HEK293 (cell line): Measurements from ENCODE around the gene CCM2L.

ENCODE experiments used
- CTCF ChIA-PET: fragments of 350-600 bp; formaldehyde crosslinking; extraction: SDS; loops from one replicate; lab custom pipeline; 2021; ENCODE audit warnings: antibody characterized with exemption; lab: Yijun Ruan, JAX
- POLR2A ChIA-PET: fragments of 300-600 bp; formaldehyde crosslinking; extraction: SDS; loops from one replicate; lab custom pipeline; 2020; ENCODE audit warnings: antibody characterized with exemption, inconsistent platforms; lab: Yijun Ruan, JAX
- H3K27ac ChIP-seq: fragments of 200-500 bp; sonication (Bioruptor generic); 2 replicates; pipeline ENCODE4 v1.5.1; 2014; ENCODE audit warnings: low read depth, low read length, control low read depth, inconsistent platforms; ENCODE audit errors: extremely low read depth
- H3K36me3 ChIP-seq, 2 experiments: fragments of 200-500 bp in 1 of 2; sonication (Bioruptor generic) in 1 of 2; 1 replicate in 1 of 2; 2 replicates in 1 of 2; pipeline ENCODE4 v1.5.1; 2014 to 2017; ENCODE audit warnings: inconsistent platforms in 2 of 2, low read length in 2 of 2; ENCODE audit not compliant: control insufficient read depth in 2 of 2, insufficient read depth in 1 of 2
- H3K4me1 ChIP-seq: fragments of 200-500 bp; sonication (Bioruptor generic); 2 replicates; pipeline ENCODE4 v1.5.1; 2014; ENCODE audit warnings: mild to moderate bottlenecking, low read length, inconsistent platforms; ENCODE audit not compliant: control insufficient read depth, insufficient read depth
- H3K4me3 ChIP-seq: 2 replicates; pipeline ENCODE4 v1.5.1; 2011; ENCODE audit warnings: low read depth, mild to moderate bottlenecking, control low read depth, low read length, moderate library complexity
- H3K9me3 ChIP-seq: fragments of 200-500 bp; sonication (Bioruptor generic); 2 replicates; pipeline ENCODE4 v1.5.1; 2014; ENCODE audit warnings: low read depth, low read length, inconsistent platforms; ENCODE audit not compliant: control insufficient read depth, insufficient read depth
- GLIS1 ChIP-seq: fragments of 450-650 bp; formaldehyde crosslinking; IDR thresholded peaks from 2 replicates; pipeline ENCODE4 v1.5.1; 2016; ENCODE audit warnings: missing biosample characterization, missing genetic modification characterization
- MZF1 ChIP-seq: fragments of 450-650 bp; formaldehyde crosslinking; IDR thresholded peaks from 2 replicates; pipeline ENCODE4 v1.5.1; 2017; ENCODE audit warnings: missing biosample characterization, missing genetic modification characterization, borderline replicate concordance
- SETDB1 ChIP-seq: IDR thresholded peaks from one replicate; pipeline ENCODE4 v1.6.1; 2017; ENCODE audit warnings: mild to moderate bottlenecking, low read length, moderate library complexity, mixed read lengths; ENCODE audit not compliant: insufficient read length
- SP7 ChIP-seq: fragments of 450-650 bp; formaldehyde crosslinking; IDR thresholded peaks from 2 replicates; pipeline ENCODE4 v1.5.1; 2016; ENCODE audit warnings: missing biosample characterization, missing genetic modification characterization
- TSHZ1 ChIP-seq: fragments of 450-650 bp; formaldehyde crosslinking; IDR thresholded peaks from 2 replicates; pipeline ENCODE4 v1.5.1; 2016; ENCODE audit warnings: missing biosample characterization, missing genetic modification characterization, borderline replicate concordance
- ZBTB11 ChIP-seq: fragments of 450-650 bp; formaldehyde crosslinking; conservative IDR thresholded peaks from 2 replicates; pipeline ENCODE4 v1.5.1; 2016; ENCODE audit warnings: low read depth, missing biosample characterization, missing genetic modification characterization
- ZIC2 ChIP-seq: fragments of 450-650 bp; formaldehyde crosslinking; IDR thresholded peaks from 2 replicates; pipeline ENCODE4 v1.5.1; 2016; ENCODE audit warnings: missing biosample characterization, missing genetic modification characterization
- ZNF18 ChIP-seq: fragments of 450-650 bp; formaldehyde crosslinking; IDR thresholded peaks from 2 replicates; pipeline ENCODE4 v1.5.1; 2016; ENCODE audit warnings: missing biosample characterization, missing genetic modification characterization
- ZNF488 ChIP-seq: fragments of 450-650 bp; formaldehyde crosslinking; IDR thresholded peaks from 2 replicates; pipeline ENCODE4 v1.5.1; 2016; ENCODE audit warnings: missing biosample characterization, missing genetic modification characterization
- ZNF558 ChIP-seq: fragments of 450-650 bp; formaldehyde crosslinking; IDR thresholded peaks from 2 replicates; pipeline ENCODE4 v1.5.1; 2016; ENCODE audit warnings: missing biosample characterization, missing genetic modification characterization
- ZNF777 ChIP-seq: fragments of 450-650 bp; formaldehyde crosslinking; IDR thresholded peaks from 2 replicates; pipeline ENCODE4 v1.5.1; 2017; ENCODE audit warnings: missing biosample characterization, missing genetic modification characterization, borderline replicate concordance
- ZXDB ChIP-seq: fragments of 450-650 bp; formaldehyde crosslinking; IDR thresholded peaks from 2 replicates; pipeline ENCODE4 v1.5.1; 2016; ENCODE audit warnings: missing biosample characterization, missing genetic modification characterization

The CCM2L gene

GRCh38 chr20:31975874-31976273, 34.4 kb upstream of the CCM2L start (continued):
- no peak for TF ChIP-seq ZBTB11 (tag by site-specific recombination)
- no peak for TF ChIP-seq ZNF558
- TF ChIP-seq ZXDB: no peak
- TF ChIP-seq ZNF777 (tag by site-specific recombination): no peak

DNA sequence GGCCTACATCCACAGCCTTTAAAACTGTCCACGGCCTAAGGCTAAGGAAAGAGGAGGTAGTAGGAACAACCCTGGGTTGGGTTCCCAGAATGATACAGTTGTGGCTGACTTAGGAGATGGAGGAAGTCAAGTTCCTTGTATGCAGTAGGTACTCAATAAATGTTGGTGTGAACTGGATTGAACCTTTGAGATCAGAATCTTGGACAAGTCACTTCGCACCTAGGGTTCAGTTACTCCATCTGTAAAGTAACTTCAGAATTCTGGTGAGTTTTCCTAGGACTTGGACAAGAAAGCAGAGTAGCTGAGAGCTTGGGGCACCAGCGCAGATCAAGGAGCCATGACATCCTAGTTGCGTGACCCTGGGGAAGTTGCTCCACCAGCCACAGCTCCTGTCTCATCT, 33.2 kb upstream of the CCM2L start:
- H3K27ac ChIP-seq: no peak overlapping the region
- POLR2A ChIA-PET: no interaction called here
- CTCF ChIA-PET: no interaction called here
- TF ChIP-seq TSHZ1 (tag by site-specific recombination) (no peak), SETDB1 (no peak), ZNF488 (tag by site-specific recombination) (no peak), ZNF18 (tag by site-specific recombination) (peak; percentile 63)
- no peaks in the 10 kb centered on the region for H3K36me3 ChIP-seq
- no peaks in the 10 kb centered on the region for H3K9me3 ChIP-seq
- H3K4me1 ChIP-seq: no peaks in the 10 kb centered on the region
- H3K4me3 ChIP-seq: no peak overlapping the region

DNA sequence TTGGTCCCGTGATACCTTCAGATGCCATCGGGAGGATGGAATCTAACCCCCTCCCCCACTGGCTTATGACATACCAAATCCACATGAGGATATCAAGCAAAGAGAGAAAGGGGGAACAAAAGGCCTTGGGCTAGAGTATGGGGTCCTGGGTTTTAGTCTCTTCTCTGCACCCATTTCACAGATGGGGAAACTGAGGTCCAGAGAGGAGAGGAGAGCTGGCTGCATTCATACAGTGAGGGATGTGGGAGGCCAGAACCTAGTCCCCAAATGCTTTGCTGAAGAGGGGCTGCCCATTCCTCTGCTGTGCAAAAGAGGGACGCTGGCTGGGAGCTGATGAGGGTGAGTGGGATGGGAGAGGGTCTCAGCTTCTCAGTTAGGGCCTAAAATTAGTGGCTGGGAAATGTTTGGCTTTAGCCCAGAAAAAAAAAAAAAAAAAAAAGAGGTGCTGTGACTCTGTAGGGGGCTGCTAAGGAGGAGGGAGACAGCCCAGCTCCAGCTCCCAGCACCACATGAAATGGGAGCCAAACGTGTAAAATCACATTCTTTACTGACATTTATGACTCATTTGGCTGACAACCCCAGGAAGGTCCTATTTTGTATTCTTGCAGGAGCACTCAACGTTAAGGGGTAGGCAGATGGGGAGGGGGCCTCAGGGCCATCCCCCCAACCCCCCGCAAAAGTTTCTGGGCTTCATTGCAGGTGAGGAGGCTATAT, 30.4 kb upstream of the CCM2L start:
- TF ChIP-seq SP7 (no peak), ZIC2 (tag by site-specific recombination) (peak; percentile 52; the same call in 1 of the 2 replicates), MZF1 (tag by site-specific recombination) (no peak), GLIS1 (tag by site-specific recombination) (peak; percentile 44; the same call in 1 of the 2 replicates)
- ChIA-PET POLR2A (no interaction called here), CTCF (interaction anchor here (0.6 to 1.2 kb wide), 2 partner anchors 28 to 51 kb away, joined by 3 read pairs; partner anchors contain the start of gene PDRG1)
- no peaks in the 10 kb centered on the region for H3K4me1 ChIP-seq
- no peaks in the 10 kb centered on the region for H3K36me3 ChIP-seq
- H3K9me3 ChIP-seq: no peaks in the 10 kb centered on the region
- H3K4me3 ChIP-seq: no peak overlapping the region
- no peak overlapping the region for H3K27ac ChIP-seq
